WERI-Rb-1 (cell line): ENCODE data around the gene ACTR1A.

Experiments used
- DNase-seq: peaks from one replicate; pipeline ENCODE4 v3.0.0-alpha.2; 2020
- H3K27ac ChIP-seq: fragments of 250-450 bp; sonication (Bioruptor Pico); 2 replicates; pipeline ENCODE4 v1.5.1; 2020; ENCODE audit warnings: mild to moderate bottlenecking, moderate library complexity
- H3K27me3 ChIP-seq: fragments of 250-450 bp; sonication (Bioruptor Pico); 2 replicates; pipeline ENCODE4 v1.5.1; 2021; ENCODE audit warnings: mild to moderate bottlenecking, low read depth, moderate library complexity; ENCODE audit not compliant: insufficient read depth, severe bottlenecking
- H3K36me3 ChIP-seq: fragments of 250-450 bp; sonication (Bioruptor Pico); 2 replicates; pipeline ENCODE4 v1.5.1; 2020; ENCODE audit warnings: mild to moderate bottlenecking, moderate library complexity
- H3K4me3 ChIP-seq: 2 replicates; pipeline ENCODE4 v1.5.1; 2011; ENCODE audit warnings: low read depth, mild to moderate bottlenecking, control low read depth, low read length
- H3K9me3 ChIP-seq: fragments of 250-450 bp; sonication (Bioruptor Pico); 2 replicates; pipeline ENCODE4 v1.5.1; 2021; ENCODE audit warnings: mild to moderate bottlenecking, moderate library complexity; ENCODE audit not compliant: severe bottlenecking
- TF ChIP-seq, protein P1 (sequence below): IDR thresholded peaks from 2 replicates; pipeline ENCODE4 v1.5.1; 2011; ENCODE audit warnings: low read depth, mild to moderate bottlenecking, control low read depth, inconsistent platforms, low read length

Gene ACTR1A

DNA sequence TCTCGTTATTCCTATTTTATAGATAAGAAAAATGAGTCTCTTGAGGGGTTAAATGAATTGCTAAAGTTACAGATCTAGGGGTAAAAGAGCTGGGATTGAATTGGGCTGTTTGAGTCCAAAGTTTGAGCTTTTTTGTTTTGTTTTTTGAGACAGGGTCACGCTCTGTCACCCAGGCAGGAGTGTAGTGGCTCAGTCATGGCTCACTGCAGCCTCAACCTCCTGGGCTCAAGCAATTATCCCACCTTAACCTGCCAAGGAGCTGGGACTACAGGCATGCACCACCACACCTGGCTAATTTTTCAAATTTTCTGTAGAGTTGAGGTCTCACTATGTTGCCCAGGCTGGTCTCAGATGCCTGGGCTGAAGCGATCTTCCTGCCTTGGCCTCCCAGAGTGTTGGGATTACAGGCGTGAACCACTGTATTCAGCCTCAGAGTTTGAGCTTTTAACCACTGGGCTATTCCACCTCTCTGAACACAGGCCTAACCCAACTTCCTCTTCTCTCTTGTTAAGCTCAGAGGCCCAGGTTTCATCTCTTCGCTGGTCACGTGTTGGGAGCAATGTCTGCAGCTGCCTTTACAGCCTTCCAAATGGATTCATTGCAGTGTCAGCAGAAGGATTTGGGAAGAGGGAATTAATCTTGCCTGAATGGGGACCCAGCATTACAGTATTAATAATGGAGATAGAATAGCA lies 9.2 kb upstream of the ACTR1A start:
- no peaks in the 10 kb centered on the region for H3K9me3 ChIP-seq
- no peak overlapping the region for H3K27ac ChIP-seq
- no peak for DNase-seq
- TF ChIP-seq, protein P1, sequence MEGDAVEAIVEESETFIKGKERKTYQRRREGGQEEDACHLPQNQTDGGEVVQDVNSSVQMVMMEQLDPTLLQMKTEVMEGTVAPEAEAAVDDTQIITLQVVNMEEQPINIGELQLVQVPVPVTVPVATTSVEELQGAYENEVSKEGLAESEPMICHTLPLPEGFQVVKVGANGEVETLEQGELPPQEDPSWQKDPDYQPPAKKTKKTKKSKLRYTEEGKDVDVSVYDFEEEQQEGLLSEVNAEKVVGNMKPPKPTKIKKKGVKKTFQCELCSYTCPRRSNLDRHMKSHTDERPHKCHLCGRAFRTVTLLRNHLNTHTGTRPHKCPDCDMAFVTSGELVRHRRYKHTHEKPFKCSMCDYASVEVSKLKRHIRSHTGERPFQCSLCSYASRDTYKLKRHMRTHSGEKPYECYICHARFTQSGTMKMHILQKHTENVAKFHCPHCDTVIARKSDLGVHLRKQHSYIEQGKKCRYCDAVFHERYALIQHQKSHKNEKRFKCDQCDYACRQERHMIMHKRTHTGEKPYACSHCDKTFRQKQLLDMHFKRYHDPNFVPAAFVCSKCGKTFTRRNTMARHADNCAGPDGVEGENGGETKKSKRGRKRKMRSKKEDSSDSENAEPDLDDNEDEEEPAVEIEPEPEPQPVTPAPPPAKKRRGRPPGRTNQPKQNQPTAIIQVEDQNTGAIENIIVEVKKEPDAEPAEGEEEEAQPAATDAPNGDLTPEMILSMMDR: no peak
- no peak overlapping the region for H3K4me3 ChIP-seq
- peaks cover 53% of the 10 kb centered on the region for H3K36me3 ChIP-seq
- no peaks in the 10 kb centered on the region for H3K27me3 ChIP-seq

DNA sequence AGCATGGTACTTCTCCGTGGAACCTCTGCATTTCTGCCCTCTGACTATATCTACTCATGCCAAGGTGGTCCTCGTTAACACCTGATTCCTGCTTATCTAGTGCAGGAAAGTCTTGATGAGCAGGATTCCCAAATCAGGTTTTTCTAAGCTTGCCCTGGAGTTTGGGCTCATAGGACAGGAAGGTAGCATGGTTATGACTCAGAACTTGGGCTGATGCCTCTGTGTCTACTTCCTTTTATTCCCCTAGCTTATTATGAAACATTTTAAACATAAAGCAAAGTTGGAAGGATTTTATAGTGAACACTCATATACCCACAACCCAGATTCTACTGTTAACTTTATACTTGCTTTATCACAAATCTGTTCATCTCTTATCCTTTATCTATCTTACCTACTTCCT lies 6.9 kb upstream of the ACTR1A start:
- no peak for DNase-seq

DNA sequence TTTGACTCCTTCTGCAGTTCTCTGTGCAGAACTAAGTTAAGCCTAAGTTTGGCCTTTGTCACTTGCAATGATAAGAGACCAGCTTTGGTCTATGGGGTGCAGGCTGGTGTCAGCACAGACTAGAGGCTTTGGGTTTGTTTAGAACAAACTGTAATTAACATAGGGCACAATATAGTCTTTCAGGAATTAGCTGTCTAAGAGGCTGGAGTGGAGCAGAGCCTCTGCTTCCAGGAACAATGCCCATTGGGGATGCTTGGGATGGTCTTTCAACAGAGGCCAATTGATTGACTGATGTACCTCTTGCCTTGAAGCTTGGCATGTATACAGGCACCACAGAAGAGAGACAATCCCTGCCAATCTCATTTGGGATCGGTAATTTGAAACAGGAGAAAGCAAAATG lies 6.0 kb upstream of the ACTR1A start:
- Histone ChIP-seq H3K27ac (no peak overlapping the region), H3K4me3 (no peak overlapping the region), H3K36me3 (peaks cover 51% of the 10 kb centered on the region), H3K9me3 (no peaks in the 10 kb centered on the region), H3K27me3 (no peaks in the 10 kb centered on the region)
- TF ChIP-seq, protein P1: no peak
- no peak for DNase-seq

More for the DNA sequence above, 6.9 kb upstream of the ACTR1A start:
- Histone ChIP-seq H3K9me3 (no peaks in the 10 kb centered on the region), H3K36me3 (peaks cover 58% of the 10 kb centered on the region), H3K27me3 (no peaks in the 10 kb centered on the region), H3K4me3 (no peak overlapping the region), H3K27ac (no peak overlapping the region)
- TF ChIP-seq, protein P1: no peak

DNA sequence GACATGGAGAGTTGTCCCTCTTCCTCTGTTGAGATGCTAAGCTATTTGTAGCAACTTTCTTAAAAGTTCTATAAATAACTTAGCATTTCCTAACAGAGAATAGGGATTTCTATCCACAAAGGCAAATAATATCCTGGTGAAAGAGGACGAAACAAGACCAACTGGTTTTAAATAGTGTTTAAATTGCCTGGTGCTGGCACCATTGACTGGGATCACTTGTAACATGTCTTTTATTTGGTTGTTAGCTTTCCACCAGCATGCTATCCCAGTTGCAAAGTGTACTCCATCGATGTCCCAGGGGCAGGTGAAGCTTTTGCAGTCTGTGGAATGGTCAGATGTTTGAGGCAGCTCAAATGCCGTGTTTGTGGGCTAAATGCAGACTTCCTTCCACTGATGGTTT lies 5.0 kb upstream of the ACTR1A start:
- no peak for DNase-seq
- Histone ChIP-seq H3K27ac (no peak overlapping the region), H3K36me3 (peaks cover 41% of the 10 kb centered on the region)

DNA sequence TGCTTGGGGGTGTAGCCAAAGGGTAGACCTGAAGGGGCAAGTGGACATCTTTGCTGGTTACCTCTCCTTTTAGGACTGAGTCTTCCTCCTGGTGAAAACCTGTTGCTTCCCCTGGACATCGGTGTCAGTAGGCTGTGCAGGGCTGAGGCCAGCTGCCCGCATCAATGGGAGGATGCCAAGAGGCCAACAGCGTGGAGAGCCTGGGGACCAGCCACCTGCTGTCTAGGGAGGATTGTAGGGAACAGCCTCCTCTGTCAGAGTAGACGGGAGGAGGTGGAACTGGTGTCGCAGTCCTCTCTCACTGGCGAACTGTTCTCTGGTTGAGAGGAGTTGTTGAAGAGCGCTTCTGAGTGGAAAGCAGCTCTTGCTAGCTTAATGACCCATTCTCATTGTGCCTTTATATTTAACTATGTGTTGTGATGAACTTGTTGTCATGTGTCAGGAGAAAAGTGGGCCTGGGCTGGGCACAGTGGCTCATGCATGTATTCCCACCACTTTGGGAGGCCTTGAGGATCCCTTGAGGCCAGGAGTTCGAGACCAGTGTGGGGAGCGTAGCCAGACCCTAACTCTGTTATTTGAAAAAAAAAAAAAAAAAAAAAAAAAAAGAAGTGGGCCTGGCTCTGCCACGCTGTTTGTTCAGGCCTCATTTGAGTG lies 3.1 kb upstream of the ACTR1A start:
- no peak overlapping the region for H3K27ac ChIP-seq
- no peak overlapping the region for H3K4me3 ChIP-seq
- peaks cover 35% of the 10 kb centered on the region for H3K36me3 ChIP-seq
- TF ChIP-seq, protein P1: no peak
- no peaks in the 10 kb centered on the region for H3K9me3 ChIP-seq
- no peak for DNase-seq
- H3K27me3 ChIP-seq: no peaks in the 10 kb centered on the region

More for the DNA sequence above, 5.0 kb upstream of the ACTR1A start:
- Histone ChIP-seq H3K27me3 (no peaks in the 10 kb centered on the region), H3K9me3 (no peaks in the 10 kb centered on the region), H3K4me3 (no peak overlapping the region)
- TF ChIP-seq, protein P1: no peak
